ENCODE data around the gene MAGEA12.

DNA sequence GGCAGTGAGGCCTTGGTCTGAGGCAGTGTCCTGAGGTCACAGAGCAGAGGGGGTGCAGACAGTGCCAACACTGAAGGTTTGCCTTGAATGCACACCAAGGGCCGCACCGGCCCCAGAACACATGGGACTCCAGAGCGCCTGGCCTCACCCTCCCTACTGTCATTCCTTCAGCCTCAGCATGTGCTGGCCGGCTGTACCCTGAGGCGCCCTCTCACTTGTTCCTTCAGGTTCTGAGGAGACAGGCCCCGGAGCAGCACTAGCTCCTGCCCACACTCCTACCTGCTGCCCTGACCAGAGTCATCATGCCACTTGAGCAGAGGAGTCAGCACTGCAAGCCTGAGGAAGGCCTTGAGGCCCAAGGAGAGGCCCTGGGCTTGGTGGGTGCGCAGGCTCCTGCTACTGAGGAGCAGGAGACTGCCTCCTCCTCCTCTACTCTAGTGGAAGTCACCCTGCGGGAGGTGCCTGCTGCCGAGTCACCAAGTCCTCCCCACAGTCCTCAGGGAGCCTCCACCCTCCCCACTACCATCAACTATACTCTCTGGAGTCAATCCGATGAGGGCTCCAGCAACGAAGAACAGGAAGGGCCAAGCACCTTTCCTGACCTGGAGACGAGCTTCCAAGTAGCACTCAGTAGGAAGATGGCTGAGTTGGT is 2.4 kb downstream of the MAGEA12 start:
- TF ChIP-seq, protein P1, sequence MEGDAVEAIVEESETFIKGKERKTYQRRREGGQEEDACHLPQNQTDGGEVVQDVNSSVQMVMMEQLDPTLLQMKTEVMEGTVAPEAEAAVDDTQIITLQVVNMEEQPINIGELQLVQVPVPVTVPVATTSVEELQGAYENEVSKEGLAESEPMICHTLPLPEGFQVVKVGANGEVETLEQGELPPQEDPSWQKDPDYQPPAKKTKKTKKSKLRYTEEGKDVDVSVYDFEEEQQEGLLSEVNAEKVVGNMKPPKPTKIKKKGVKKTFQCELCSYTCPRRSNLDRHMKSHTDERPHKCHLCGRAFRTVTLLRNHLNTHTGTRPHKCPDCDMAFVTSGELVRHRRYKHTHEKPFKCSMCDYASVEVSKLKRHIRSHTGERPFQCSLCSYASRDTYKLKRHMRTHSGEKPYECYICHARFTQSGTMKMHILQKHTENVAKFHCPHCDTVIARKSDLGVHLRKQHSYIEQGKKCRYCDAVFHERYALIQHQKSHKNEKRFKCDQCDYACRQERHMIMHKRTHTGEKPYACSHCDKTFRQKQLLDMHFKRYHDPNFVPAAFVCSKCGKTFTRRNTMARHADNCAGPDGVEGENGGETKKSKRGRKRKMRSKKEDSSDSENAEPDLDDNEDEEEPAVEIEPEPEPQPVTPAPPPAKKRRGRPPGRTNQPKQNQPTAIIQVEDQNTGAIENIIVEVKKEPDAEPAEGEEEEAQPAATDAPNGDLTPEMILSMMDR (conservative IDR thresholded peaks at IDR 0.05) = no peak
- no peak for TF ChIP-seq ZFX (IDR thresholded peaks at IDR 0.05)
